ENCODE data around the gene STOML1.
A peak's percentile ranks its signal among the peaks of the same experiment; 100 is the strongest.

Gene STOML1

DNA sequence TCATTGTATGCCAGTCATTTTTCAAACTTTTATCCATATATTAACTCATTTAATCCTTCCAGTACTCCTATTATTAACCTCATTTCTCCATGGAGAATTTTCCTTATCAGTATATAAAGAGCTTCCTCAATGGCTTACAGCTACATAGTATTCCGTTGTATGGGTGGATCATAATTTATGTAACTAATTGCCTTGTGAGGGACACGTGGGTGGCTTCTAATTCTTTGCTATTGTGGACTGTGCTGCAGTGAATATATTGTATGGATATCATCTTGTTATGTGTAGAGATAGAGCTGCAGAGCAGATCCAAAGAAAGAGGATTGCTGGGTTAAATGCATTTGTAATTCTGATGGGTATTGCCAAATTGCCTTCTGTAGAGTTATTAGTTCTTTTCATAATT is 27.6 kb upstream of the STOML1 start:
- no peak for ATAC-seq

DNA sequence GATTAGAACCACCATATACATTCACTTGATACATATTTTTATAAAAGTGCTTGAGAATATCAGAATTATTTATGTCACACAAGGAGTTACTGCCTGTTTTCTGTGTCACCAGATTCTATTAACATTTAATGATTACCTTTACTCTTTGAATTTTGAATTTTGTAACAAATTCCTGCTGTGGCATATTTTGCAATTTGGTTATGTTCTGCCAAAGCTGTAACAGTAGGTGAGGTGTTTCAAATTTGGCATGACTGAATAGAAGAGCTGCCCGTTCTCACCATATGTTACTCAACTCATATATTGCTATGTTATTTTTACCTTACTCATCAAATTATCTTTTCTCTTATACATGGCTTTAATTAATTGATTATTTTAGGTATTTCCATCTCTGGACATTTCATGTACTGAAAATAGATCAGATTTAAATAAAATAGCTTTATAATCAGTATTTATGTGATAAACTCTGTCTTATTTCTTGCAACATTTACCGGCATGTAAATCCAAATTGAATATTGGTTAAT is 21.3 kb upstream of the STOML1 start:
- no peak for ATAC-seq

DNA sequence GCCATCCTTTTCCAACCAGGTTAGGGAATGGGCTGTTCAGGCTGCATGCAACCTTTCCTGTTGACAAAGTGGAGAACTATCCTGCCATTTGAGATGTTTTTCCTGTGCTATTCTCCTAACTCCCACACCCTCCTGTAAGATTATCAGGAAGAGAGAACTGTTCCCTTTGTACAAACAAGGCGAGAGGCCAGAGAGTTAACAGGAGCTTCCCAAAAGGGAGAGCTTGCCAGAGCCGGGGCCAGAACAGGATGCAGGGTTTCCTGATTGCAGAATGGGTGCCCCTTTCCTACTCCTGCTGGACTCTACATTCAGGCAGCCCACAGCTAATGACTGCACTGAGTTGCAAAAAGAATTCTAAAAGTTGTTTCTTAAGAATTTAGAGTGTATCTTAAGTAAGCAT is 19.5 kb upstream of the STOML1 start:
- no peak for ATAC-seq

DNA sequence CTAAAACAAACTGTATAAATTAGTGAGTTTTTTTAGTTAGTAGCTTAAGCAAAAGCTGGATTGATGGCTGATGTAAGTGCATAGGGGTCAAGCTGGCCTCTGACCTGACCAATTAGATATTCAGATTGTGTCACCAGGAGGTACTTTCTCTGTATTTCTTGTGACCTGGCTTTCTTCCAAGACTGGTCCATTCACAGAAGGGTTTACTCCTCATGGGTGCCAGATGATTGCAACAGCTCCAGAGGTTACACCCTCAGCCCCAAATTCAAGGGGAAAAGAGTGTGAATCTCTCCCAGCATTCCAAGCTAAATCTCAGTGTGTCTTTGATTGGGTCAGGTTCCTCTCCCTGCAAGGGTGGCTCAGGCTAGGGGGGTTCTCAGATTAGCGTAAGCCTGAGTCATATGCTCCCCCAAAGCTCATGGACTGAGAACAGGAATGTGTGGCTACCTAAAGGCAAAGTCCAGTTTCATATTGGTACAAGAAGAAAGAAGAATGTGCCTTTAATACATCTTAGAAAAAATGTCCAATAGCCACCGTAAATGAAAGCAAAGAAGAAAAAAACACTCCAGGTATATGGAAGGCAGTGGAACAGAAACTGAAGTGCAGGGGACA is 18.9 kb upstream of the STOML1 start:
- ATAC-seq, result no peak

DNA sequence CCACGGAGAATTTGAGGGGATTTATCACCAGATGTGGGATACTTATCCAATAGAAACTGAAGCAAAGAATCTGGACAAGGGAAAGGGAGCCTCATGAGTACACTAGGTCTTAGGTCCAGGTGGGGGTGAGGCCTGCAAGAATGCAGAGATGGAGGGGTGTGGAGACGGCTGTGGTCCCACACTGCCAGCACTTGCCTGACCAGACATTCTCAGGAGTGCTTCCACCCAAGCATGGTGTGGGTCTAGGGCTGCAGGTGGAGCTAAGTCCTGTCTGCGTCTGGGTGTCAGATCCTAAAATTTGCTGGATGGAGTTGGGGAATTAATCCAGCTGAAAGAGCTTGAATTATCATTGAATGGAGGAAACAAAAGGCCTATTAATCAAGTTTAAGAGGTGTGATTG is 16.8 kb upstream of the STOML1 start:
- no peak for ATAC-seq

DNA sequence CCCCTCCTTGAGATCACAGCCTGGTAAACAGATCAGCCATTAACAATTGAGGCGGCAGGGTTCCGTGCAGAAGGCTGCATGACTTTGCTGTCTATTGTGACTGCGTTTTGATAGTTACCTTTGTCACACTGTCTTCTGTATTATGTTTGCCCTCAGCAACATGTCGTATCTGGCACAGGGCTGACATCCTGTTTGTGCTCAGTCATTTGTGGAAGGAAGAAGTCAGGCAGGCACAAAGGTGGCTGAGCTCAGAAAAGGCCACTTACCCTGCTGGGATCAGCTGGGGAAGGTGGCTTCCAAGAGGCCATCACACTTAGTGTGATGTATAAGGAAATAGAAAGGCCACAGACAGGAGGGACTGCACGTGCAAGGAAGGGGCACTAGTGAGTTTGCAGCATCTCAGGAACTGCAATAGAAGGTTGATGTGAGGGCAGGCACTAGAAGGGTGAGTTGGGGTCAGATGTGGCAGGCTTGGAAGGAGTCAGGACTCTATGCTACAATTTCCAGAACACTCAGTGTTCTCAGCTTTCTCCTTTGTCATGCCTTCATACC is 15.8 kb upstream of the STOML1 start:
- peak; percentile 60 to 81 for ATAC-seq

DNA sequence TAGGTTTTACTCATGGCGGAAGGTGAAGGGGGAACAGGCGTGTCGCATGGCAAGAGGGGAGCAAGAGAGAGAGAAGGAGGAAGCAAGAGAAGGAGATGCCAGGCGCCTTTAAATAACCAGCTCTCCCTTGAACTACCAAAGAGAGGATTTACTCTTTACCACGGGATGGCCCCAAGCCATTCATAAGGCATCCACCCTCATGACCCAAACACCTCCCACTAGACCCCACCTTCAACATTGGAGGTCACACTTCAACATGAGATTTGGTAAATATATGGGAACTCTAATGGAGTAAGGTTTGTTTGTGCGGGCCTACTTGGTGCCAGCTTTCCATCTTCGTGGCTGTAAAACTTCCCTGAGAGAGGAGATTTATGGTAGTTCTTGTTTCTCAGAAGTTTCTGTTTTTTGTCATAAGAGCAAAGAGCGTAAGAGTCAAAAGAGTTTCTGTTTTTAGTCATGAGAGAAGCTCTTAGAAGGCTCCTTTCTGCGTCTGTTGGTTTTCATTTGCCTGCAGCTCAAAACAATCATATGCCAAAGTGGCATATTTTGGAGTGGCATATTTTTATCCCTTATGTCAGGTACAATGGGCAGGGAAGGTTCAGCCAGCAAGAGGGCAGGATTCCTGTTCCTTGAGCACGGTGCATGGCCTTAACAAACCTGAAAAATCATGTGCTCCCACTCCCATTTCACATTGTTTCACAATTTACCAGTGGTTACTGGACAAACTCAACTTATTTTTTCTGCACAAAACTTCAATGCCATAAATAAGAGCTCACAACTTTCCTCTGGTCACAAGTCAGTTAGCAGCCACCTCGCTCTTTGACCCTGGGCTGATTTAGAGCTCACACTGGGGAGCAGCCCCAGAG is 14.9 kb upstream of the STOML1 start:
- peak; percentile 73 to 79 for ATAC-seq

DNA sequence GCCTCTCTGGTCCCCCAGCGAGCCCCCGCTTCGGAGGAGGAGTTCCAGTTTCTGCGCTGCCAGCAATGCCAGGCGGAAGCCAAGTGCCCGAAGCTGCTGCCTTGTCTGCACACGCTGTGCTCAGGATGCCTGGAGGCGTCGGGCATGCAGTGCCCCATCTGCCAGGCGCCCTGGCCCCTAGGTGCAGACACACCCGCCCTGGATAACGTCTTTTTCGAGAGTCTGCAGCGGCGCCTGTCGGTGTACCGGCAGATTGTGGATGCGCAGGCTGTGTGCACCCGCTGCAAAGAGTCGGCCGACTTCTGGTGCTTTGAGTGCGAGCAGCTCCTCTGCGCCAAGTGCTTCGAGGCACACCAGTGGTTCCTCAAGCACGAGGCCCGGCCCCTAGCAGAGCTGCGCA is 5.9 kb upstream of the STOML1 start:
- no peak for ATAC-seq

DNA sequence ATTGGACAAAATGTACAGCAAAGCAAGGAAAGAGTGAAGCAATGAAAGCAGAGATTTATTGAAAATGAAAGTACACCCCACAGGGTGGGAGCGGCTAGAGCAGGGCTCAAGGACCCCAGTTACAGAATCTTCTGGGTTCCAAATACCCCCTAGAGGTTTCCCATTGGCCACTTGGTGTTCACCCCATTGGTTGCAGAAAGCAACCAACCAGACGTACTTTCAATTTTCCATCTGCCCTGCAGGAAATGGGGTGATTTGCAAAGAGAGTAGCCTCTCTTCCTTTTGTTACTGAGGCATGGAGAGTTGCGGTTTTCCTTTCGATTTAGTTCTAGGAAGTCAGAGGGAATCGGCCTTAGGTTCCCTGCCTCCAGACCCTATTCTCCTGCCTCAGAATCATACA is 4.8 kb upstream of the STOML1 start:
- ATAC-seq, result no peak

DNA sequence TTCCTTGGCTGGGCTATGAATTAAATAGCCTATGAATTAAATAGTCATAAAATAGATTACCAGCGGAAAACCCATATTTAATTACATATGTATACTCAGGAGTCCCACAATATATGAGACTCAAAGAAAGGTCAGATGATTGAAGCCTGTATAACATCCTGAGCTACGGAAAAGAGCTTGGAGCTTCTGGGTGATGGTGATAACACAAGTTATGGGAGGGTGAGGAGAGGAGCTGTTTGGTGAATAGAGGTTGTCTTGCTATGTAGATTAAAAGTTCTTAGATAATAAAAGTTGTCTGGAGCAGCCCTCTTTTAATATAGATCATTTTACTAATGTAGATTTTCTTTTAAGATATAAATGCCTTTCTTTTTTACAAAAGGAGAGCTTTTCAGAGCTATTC is 4.2 kb upstream of the STOML1 start:
- no peak for ATAC-seq

DNA sequence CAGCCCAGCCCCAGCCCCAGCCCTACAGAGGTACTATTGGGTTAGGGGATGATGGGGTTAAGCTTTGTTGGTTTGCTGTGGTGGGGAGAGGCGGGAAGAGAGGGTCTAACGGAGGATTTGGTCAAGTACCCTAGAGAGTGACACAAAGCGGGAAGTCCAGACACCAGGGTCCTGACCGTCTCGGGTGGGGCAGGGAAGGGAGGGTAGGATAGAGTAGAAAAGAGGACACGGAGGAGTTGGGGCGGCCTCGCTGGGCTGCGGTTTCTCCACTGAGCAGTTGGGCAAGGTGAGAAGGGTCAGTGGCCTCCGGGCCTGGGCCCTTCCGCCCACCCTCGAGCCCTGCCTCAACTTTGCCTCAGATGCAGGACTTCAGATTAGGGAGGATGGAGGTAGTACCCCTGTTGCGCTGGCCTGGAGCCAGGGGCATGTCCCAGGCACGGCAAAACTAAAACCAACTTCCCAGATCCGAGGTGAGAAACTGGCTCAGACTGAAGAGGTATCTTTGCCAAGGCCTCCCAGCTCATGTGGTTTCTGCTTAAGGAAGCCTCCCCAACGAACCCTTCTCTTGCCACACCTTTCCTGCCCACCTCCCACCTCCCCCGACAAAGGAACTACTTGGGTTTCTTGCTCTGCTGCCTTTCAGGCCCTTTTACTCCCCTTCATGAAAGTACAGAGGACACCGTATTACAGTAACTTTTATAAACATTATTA is 3.0 kb upstream of the STOML1 start:
- no peak for ATAC-seq

DNA sequence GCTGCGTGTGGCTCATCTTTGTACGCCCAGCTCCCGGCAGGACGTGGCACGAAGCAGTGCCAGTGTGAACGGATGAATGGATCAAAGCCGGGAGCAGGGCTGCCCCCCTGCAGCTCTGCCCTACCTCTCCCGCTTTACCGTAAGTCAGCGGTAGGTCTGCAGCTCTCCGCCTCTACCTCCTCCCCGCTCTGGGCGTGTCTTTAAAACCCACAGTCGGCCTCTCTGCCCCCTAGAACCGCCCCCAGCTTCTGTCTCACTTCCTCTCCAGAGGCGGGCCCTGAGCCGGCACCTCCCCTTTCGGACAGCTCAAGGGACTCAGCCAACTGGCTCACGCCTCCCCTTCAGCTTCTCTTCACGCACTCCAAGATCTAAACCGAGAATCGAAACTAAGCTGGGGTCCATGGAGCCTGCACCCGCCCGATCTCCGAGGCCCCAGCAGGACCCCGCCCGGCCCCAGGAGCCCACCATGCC is 2.4 kb upstream of the STOML1 start, which contains the start of gene PML:
Gene PML, plus strand, starts transcription at position 304 of the 471 bp plus-strand sequence. Its CDS starts 97 bp downstream, at position 401.
- ATAC-seq, result peak; percentile 84 to 85

DNA sequence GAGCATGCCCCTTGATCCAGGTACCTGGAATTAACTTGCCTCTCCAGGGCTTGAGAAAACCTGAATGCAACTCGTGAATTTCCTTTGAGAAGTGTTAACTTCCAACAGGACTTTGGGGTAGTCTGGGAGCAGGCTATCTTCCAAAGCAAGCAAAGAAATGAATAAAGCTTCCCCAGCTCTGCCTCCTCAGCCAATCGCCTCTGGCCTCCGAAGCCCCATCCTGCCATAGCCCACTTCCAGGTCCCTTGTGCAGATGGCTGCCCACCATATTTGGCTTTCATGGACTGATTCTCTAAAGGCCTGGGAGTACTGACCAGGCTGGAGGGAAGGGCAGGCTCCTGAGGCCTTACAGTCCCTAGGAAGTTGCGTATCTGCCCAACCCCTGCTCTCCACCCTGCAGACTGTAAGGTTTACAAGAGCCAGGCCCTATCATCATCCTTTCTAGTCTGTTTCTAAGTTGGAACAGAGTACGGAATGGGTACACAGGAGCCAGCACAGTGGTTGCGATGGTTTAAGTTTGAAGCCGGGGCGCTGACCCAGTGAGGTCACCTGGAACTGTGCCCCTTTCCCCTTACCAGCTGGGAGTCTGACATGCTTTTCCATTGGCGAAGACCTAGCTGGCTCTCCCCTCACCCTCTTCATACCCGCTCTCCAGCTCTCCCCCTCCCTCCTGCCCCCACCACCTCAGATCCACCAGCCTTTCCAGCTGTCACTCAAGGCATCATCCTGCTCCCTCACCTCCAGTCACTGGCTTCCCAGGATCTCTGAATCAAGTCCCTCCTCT is 1.3 kb upstream of the STOML1 start:
- no peak for ATAC-seq

DNA sequence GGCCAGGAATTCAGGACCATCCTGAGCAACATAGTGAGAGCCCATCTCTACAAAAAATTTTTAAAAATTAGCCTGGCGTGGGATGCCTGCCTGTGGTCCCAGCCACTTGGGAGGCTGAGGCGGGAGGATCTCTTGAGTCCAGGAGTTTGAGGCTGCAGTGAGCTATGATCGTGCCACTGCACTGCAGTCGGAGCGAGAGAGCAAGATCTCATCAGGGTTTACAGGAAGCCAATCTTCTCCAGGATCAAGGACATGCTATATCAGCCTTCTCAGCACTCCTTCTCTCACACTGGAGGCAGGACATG is 451 bp upstream of the STOML1 start:
- no peak for ATAC-seq

DNA sequence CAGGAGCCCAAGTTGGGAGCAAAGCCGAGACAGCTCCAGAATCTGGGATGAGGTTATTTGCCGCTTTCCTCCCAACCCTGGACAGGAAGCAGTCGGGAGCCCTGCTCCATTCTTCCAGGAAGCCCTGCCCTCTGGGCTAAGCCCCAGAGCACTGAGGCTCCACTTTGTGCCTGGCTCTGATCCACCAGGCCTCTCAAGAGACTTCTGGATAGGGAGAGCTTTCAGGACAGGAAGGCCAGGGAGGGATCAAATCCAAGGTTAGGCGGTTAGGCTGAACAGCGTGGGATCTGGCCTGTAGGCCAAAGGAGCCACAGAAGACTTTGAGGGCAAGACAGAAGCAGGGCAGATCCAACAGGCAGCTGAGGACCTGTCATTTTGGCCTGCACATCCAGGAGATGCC is 835 bp downstream of the STOML1 start:
- no peak for ATAC-seq

DNA sequence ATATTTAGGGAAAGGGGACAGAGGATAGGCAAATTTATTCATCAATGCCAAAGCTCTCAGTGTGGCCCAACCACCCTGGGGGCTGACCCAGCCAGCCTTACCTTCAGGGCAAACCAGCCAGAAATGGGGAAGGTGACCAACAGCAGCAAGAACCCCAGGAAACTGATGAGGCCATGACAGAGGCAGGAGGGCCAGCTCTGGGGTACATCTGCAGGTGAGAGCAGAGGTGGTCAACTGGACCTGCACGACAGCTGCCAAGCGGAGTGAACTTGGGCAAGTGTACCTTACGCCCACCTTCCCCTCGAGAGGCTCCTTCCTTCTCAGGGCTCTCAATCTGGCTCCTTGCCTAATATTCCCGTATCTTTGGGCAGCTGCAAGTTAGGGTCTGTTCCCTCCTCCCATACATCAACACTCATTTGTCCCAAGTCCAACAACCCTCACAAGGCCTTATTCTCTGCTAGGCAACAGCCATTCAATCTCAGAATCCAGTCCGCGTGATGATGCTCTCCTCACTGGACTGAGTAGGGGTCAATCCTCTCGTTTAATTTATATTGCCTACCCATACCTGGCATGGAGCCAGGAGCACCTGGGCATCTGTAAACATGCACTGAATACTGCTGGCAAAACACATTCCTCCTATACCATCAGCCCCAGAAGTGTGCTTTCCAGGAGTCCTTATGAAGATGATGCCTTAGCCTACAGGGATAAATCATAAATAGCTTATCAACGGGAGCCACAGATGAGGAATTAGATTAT is 1.7 kb downstream of the STOML1 start:
- no peak for ATAC-seq

DNA sequence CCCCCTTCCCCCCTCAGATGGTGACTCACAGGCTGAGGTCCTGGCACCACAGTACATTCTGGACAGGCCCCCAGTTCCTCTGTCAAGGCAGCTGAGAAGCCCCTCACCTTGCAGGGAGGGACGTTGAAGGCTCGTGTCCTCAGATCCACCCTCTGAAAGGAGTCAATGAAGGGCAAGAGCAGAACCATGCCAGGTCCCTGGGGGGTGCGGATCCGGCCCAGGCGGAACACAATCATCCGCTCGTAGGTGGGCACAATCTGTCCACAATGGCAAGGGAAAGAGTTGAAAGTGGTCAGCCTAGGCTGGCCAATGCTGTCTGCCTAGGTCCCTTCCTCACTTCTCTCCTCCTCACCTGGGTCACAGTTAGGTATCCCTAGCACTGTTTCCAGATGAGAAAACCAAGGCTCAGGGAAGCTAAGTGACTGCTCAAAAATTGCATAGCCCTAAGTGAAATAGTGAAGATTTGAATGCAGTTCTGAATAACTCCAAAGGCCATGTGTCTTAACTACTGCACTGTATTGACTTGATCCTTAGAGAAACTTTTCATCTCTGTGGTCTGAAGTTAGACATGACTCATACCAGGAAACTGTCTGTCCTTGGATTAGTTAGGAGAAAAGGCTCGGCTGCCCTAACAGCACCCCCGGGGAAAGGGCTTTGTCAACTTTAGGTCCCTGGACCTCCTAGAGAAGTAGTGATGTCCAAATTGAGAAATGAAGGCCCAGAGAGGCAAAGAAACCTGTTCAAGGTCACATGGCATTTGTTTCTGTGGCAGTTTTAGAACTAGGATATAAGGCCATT is 2.9 kb downstream of the STOML1 start:
- no peak for ATAC-seq

DNA sequence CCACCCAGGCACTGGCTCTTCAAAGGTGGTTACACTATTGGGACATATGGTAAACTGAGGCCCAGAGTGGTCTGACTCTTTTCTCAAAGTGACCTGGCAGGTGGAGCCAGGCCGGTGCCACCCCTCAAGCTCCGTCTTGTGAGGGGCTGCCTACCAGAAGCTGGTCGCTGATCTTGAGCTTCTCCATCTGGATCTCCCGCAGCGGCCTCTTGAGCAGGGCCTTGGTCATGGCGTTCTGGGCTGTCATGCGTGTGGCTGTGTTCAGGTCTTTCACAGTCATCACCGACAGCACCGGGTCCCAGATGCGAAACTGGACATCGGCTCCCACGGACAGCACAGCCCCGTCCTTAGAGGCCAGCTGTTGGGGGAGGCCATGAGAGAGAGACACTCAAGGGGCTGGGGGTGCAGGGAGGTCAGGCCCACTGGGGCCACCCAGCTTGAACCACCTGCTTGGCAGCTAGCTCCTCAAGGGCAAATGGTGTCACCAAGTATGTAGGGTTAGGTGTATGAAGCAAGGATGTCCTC is 3.6 kb downstream of the STOML1 start:
- no peak for ATAC-seq

DNA sequence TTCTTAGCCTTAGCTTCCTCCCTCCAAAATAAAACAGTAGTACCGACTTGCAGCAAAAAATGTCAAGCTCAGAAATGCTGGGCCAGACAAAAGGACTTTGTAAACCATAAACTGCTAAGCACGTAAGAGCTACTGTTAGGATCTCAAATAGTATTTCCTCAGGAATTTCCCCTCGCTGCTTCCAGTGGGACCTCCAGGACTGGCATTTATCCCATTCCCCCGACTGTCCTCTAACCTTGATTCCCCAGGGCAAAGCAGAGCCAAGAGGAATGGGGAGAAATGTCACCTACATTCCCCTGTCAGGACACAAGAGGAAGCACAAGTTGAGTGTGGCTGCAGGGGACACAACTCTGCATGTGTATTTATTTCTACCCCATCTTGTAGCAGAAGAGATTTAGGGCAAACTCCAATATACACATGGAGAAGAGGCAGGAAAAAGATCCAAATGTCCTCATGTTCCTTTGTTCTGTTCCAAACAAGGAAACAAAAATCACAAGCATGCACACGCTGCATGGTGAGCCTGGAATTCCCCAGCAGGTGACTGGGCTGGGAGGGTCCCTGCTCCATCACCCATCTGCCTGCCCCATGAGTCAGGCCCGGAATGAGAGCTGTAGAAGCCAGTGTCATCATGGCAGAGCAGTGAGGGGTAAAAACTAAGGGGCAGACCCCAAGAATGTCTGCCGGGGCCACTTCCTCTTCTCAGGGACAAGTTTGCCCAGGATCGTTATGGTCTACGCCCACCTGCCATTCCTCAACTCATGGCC is 4.2 kb downstream of the STOML1 start:
- ATAC-seq, result no peak

DNA sequence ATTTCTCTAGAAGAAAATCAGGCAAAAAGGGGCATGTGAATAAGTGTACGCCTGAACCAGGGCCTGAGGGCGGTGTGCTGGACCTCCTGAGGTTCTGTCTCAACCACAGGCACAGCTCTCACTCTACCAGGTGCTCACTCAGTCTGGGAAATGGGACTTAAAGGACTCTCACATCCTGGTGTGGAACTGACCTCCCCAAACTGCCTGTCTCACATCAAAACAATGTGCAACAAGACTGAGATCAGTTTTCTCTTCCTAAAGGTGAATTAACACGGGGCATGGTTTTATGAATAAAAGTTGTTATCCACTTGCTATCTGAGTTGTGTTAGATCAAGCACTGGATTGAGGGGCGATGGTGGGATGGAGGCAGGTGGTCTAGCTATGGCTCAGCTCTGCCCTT is 4.8 kb downstream of the STOML1 start:
- no peak for ATAC-seq

Data from activated CD4-positive, CD25-positive, alpha-beta regulatory T cell treated with anti-CD3 and anti-CD28 coated beads, Interleukin-2, amount 50 U/mL, for 24 hours (primary cell).